Measurements from ENCODE around the gene KRT32. TPM values are rescaled to one million over a fixed set of nuclear protein-coding genes. Genes with fewer than 3 reads are reported as not detected.

Gene KRT32
- total and polyA plus RNA-seq, 9 of the 15 experiments (the other 6 are each of a cell fraction or from before 2014, with no cell fraction given), result not detected

DNA sequence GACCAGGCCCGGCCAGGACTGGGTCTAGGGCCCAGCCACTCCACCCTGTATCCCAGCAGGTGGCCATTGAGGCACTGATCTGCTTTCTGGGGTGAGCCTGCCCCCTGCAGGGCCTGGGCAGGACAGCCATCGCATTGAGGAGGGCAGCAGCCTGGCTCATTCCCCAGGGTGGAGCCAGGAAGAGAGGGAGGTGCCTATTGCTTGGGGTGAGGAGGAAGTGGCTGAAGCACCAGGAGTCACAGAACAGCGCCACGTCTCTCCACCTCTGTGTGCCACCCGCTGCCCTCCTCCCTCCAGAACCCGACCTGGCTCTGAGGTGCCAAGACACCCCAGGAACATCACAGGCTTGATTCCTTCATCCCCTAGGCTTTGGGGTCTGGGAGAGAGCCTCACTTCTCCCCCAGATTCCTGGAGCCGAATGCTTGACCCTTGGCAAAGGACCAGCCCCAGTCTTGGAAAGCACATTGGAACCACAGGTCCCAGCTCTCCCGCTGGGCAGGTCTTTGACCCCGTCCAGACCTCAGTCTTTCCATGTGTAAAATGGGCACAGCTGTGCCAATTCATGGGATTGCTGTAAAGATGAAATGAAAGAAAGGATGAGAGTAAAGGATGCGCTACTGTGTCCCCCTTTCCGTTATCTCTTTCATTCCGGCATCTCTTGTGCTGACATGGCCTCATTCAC lies 29.8 kb upstream of the KRT32 start (continued):
- TF ChIP-seq MYBL2 (IDR thresholded peaks at IDR 0.05; ENCODE audit: low read depth) (no peak), MYBL2 (CRISPR knock-in tag; IDR thresholded peaks at IDR 0.05; ENCODE audit: borderline replicate concordance) (no peak), FOXJ2 (tag; IDR thresholded peaks at IDR 0.05) (no peak), SMARCB1 (IDR thresholded peaks at IDR 0.05; ENCODE audit: insufficient read length, low read depth) (no peak), GATAD2A (IDR thresholded peaks at IDR 0.05) (no peak), L3MBTL2 (IDR thresholded peaks at IDR 0.05) (peak; percentile 41; the same call in 1 of the 2 replicates), LEF1 (IDR thresholded peaks at IDR 0.05) (no peak), JUN (IDR thresholded peaks at IDR 0.05; ENCODE audit: borderline replicate concordance, low read depth, low read length) (no peak), JUN (CRISPR knock-in tag; IDR thresholded peaks at IDR 0.05; ENCODE audit: borderline replicate concordance) (no peak), NR2C2 (CRISPR knock-in tag; IDR thresholded peaks at IDR 0.05) (no peak), NR2C2 (tag; IDR thresholded peaks at IDR 0.05) (no peak)
- TF ChIP-seq, protein P1, sequence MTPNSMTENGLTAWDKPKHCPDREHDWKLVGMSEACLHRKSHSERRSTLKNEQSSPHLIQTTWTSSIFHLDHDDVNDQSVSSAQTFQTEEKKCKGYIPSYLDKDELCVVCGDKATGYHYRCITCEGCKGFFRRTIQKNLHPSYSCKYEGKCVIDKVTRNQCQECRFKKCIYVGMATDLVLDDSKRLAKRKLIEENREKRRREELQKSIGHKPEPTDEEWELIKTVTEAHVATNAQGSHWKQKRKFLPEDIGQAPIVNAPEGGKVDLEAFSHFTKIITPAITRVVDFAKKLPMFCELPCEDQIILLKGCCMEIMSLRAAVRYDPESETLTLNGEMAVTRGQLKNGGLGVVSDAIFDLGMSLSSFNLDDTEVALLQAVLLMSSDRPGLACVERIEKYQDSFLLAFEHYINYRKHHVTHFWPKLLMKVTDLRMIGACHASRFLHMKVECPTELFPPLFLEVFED (CRISPR knock-in tag; conservative IDR thresholded peaks at IDR 0.05), result no peak
- TF ChIP-seq, protein P2, sequence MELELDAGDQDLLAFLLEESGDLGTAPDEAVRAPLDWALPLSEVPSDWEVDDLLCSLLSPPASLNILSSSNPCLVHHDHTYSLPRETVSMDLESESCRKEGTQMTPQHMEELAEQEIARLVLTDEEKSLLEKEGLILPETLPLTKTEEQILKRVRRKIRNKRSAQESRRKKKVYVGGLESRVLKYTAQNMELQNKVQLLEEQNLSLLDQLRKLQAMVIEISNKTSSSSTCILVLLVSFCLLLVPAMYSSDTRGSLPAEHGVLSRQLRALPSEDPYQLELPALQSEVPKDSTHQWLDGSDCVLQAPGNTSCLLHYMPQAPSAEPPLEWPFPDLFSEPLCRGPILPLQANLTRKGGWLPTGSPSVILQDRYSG (tag; conservative IDR thresholded peaks at IDR 0.05; ENCODE audit: low read depth), result no peak
- TF ChIP-seq, protein P3, sequence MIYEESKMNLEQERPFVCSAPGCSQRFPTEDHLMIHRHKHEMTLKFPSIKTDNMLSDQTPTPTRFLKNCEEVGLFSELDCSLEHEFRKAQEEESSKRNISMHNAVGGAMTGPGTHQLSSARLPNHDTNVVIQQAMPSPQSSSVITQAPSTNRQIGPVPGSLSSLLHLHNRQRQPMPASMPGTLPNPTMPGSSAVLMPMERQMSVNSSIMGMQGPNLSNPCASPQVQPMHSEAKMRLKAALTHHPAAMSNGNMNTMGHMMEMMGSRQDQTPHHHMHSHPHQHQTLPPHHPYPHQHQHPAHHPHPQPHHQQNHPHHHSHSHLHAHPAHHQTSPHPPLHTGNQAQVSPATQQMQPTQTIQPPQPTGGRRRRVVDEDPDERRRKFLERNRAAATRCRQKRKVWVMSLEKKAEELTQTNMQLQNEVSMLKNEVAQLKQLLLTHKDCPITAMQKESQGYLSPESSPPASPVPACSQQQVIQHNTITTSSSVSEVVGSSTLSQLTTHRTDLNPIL (CRISPR knock-in tag; IDR thresholded peaks at IDR 0.05), result no peak
